AG10803 (cell line): ENCODE measurements around the gene KRTAP4-3.
A peak's percentile ranks its signal among the peaks of the same experiment; 100 is the strongest.
"Not testable (repeated sequence)": the region's sequence is repeated elsewhere in the genome, so short reads cannot be mapped to it uniquely, and the experiment has no call there.

ENCODE experiments used
- DNase-seq: peaks from one replicate; pipeline ENCODE4 v3.0.0; 2010; ENCODE audit warnings: low read depth
- H3K4me3 ChIP-seq: 2 replicates; pipeline ENCODE4 v1.5.1; 2011; ENCODE audit warnings: mild to moderate bottlenecking, low read length, control low read depth
- CTCF ChIP-seq: conservative IDR thresholded peaks from 2 replicates; pipeline ENCODE4 v1.5.1; 2011; ENCODE audit warnings: mild to moderate bottlenecking, low read length, control low read depth, inconsistent platforms

KRTAP4-3 gene

GRCh38 chr17:41149652-41149985 is 18.4 kb downstream of the KRTAP4-3 start, which contains the start of gene KRTAP4-5:
Gene KRTAP4-5 (minus strand): TSS chr17:41149825. CDS start chr17:41149767, 58 bp downstream.
- TF ChIP-seq CTCF: no peak
- no peak within 1 kb of the TSS for H3K4me3 ChIP-seq
- DNase-seq: no peak

- DNase-seq, H3K4me3 ChIP-seq: not testable (repeated sequence)
These were observed 18.9 kb downstream of the KRTAP4-3 start for GRCh38 chr17:41148971-41149651.

- no peak for DNase-seq
These were observed 20.4 kb downstream of the KRTAP4-3 start for GRCh38 chr17:41147531-41148204.

GRCh38 chr17:41145261-41145660 is 22.8 kb downstream of the KRTAP4-3 start:
- TF ChIP-seq CTCF: no peak
- H3K4me3 ChIP-seq: no peak overlapping the region
- no peak for DNase-seq

More at GRCh38 chr17:41147531-41148204, 20.4 kb downstream of the KRTAP4-3 start:
- TF ChIP-seq CTCF: no peak
- no peak overlapping the region for H3K4me3 ChIP-seq

GRCh38 chr17:41144846-41145245 is 23.2 kb downstream of the KRTAP4-3 start:
- no peak overlapping the region for H3K4me3 ChIP-seq
- TF ChIP-seq CTCF: no peak
- DNase-seq: no peak

GRCh38 chr17:41141361-41141760 is 26.7 kb downstream of the KRTAP4-3 start:
- no peak overlapping the region for H3K4me3 ChIP-seq
- no peak for TF ChIP-seq CTCF
- DNase-seq: no peak

GRCh38 chr17:41140360-41141131 is 27.5 kb downstream of the KRTAP4-3 start, which contains the start of gene KRTAP4-6:
Gene KRTAP4-6 (minus strand): TSS chr17:41140544. CDS start chr17:41140487, 57 bp downstream.
- TF ChIP-seq CTCF: no peak
- no peak within 1 kb of the TSS for H3K4me3 ChIP-seq
- DNase-seq: peak; percentile 95

GRCh38 chr17:41139865-41140264 is 28.2 kb downstream of the KRTAP4-3 start:
- not testable (repeated sequence) for H3K4me3 ChIP-seq, DNase-seq
